Measurements from ENCODE around the gene NPC1.

DNA sequence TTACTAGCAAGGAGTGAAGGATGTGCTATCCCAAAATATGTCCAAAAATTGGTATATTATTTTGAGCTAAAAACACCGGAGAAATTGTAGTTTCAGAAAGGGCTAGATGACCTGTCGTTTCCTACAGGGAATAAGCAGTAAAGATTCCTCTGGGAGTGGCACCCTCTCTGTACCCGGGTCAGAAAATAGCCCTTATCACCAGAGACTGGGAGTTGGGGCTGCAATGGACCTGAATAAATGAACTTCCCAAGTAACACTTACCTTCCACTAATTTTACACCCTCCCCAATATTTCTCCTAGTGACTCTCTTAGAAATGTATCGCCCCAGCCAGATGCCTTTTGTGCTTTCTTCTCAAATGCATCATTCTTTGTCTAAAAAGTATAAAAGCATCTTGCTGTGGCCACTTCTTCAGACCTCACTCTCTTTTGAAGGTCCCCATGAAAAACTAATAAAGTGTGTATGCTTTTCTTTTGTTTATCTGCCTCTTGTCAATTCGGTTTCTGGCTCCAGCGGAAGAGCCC is 83.7 kb downstream of the NPC1 start:
- TF ChIP-seq EP300 (IDR thresholded peaks at IDR 0.05) (no peak), POLR2A (IDR thresholded peaks at IDR 0.05) (no peak)

Data from ovary (tissue), 1 donor.